Ascending aorta (tissue), 2 donors: ENCODE results near the gene CLCN7. TPM values are rescaled to one million over a fixed set of nuclear protein-coding genes. Genes with fewer than 3 reads are reported as not detected.

ENCODE experiments used
- DNase-seq, 2 donors: peaks; one replicate each; pipeline ENCODE4 v3.0.0-alpha.2; 2019; ENCODE audit warnings: low spot score in 2 of 2
- H3K27ac ChIP-seq, 2 donors: fragments of 200-600 bp; sonication (generic); one replicate each; pipeline ENCODE4 v1.5.1; 2016 to 2017; ENCODE audit warnings: mild to moderate bottlenecking in 1 of 2
- H3K27me3 ChIP-seq: fragments of 200-600 bp; sonication (generic); one replicate; pipeline ENCODE4 v1.5.1; 2017
- H3K36me3 ChIP-seq, 2 donors: fragments of 200-600 bp; sonication (generic); one replicate each; pipeline ENCODE4 v1.5.1; 2016
- H3K4me1 ChIP-seq, 2 donors: fragments of 200-600 bp; sonication (generic); one replicate each; pipeline ENCODE4 v1.5.1; 2016 to 2017; ENCODE audit warnings: mild to moderate bottlenecking in 1 of 2
- H3K4me3 ChIP-seq, 2 donors: fragments of 200-600 bp; sonication (generic); one replicate each; pipeline ENCODE4 v1.5.1; 2016 to 2017; ENCODE audit warnings: mild to moderate bottlenecking in 1 of 2
- H3K9me3 ChIP-seq, 2 donors: fragments of 200-600 bp; sonication (generic); one replicate each; pipeline ENCODE4 v1.5.1; 2016
- CTCF ChIP-seq, 3 experiments: fragments of 200-600 bp in 2 of 3; fragments of 450-650 bp in 1 of 3; sonication (generic) in 2 of 3; IDR thresholded peaks; one replicate each; pipeline ENCODE4 v1.5.1; 2016 to 2019; ENCODE audit warnings: antibody characterized with exemption in 3 of 3, mild to moderate bottlenecking in 1 of 3, moderate library complexity in 1 of 3
- intact Hi-C: fragments of 100-400 bp; cut with DNase I; formaldehyde crosslinking; loops from one replicate; pipeline ENCODE4 v1.15.1; 2023
- total RNA-seq: library from RNA; depleted of rRNA; stranded (reverse); fragments of >200 nt; gene quantifications from one replicate; pipeline ENCODE4 v1.1.0, GENCODE V29; 2016

Gene CLCN7
- total RNA-seq, 1 donor from 2014 or later: 108 TPM

GRCh38 chr16:1495211-1495888 lies 20.5 kb upstream of the CLCN7 start:
- H3K36me3 ChIP-seq: peaks cover 38 to 50% of the 10 kb centered on the region in 2 donors
- DNase-seq: no peak
- no peaks in the 10 kb centered on the region for H3K27me3 ChIP-seq
- intact Hi-C loops: loop anchor here (2.0 kb wide), 1 partner anchor 13 kb away; no protein-coding TSS in a partner anchor
- H3K27ac ChIP-seq: no peak overlapping the region
- no peak overlapping the region for H3K4me3 ChIP-seq
- H3K9me3 ChIP-seq: no peaks in the 10 kb centered on the region
- no peak for TF ChIP-seq CTCF (IDR thresholded peaks at IDR 0.05)
- peaks cover 3 to 9% of the 10 kb centered on the region in 2 donors for H3K4me1 ChIP-seq

- Histone ChIP-seq H3K4me1 (peaks cover 3 to 9% of the 10 kb centered on the region in 2 donors), H3K4me3 (peak overlapping the region; percentile 78 to 93), H3K27me3 (no peaks in the 10 kb centered on the region), H3K27ac (no peak overlapping the region), H3K9me3 (no peaks in the 10 kb centered on the region), H3K36me3 (peaks cover 32 to 43% of the 10 kb centered on the region in 2 donors)
- no peak for DNase-seq
- intact Hi-C loops: loop anchor here (2.0 to 5.0 kb wide), 2 partner anchors 14 to 38 kb away; partner anchors contain the start of gene TMEM204
- no peak for TF ChIP-seq CTCF (IDR thresholded peaks at IDR 0.05)
Measured at GRCh38 chr16:1494711-1495110, 19.9 kb upstream of the CLCN7 start.

GRCh38 chr16:1494129-1494640 lies 19.4 kb upstream of the CLCN7 start:
- Histone ChIP-seq H3K9me3 (no peaks in the 10 kb centered on the region), H3K36me3 (peaks cover 27 to 38% of the 10 kb centered on the region in 2 donors), H3K4me1 (peaks cover 3 to 9% of the 10 kb centered on the region in 2 donors), H3K27ac (peak overlapping the region in 1 of 2 donors; percentile 93), H3K4me3 (peak overlapping the region; percentile 78 to 93), H3K27me3 (no peaks in the 10 kb centered on the region)
- peak in 1 of 2 donors; percentile 80 for DNase-seq
- intact Hi-C loops: loop anchor here (2.0 to 5.0 kb wide), 2 partner anchors 15 to 38 kb away; partner anchors contain the start of gene TMEM204
- peak; percentile 53 to 65 (median 58) for TF ChIP-seq CTCF (IDR thresholded peaks at IDR 0.05)

- DNase-seq: no peak
- intact Hi-C loops: loop anchor here (1.0 to 5.0 kb wide), 6 partner anchors 15 to 213 kb away; partner anchors contain the start of genes CLCN7, CRAMP1, IFT140 and MAPK8IP3
- peak overlapping the region; percentile 78 to 93 for H3K4me3 ChIP-seq
- TF ChIP-seq CTCF (IDR thresholded peaks at IDR 0.05): no peak
- H3K4me1 ChIP-seq: peaks cover 3 to 9% of the 10 kb centered on the region in 2 donors
- peak overlapping the region; percentile 76 to 93 for H3K27ac ChIP-seq
- no peaks in the 10 kb centered on the region for H3K27me3 ChIP-seq
- peaks cover 27 to 33% of the 10 kb centered on the region in 2 donors for H3K36me3 ChIP-seq
- no peaks in the 10 kb centered on the region for H3K9me3 ChIP-seq
Measured at GRCh38 chr16:1493746-1494094, 18.9 kb upstream of the CLCN7 start.

GRCh38 chr16:1492923-1493745 lies 18.3 kb upstream of the CLCN7 start, which contains the start of gene TELO2:
Gene TELO2 (plus strand): TSS chr16:1493360. CDS start chr16:1494282, 922 bp downstream.
- H3K36me3 ChIP-seq: peaks cover 27 to 29% of the 10 kb centered on the region in 2 donors
- H3K27me3 ChIP-seq: no peaks in the 10 kb centered on the region
- no peaks in the 10 kb centered on the region for H3K9me3 ChIP-seq
- H3K4me3 ChIP-seq: peak within 1 kb of the TSS; percentile 78 to 93
- peak in 1 of 2 donors; percentile 81 for DNase-seq
- peak within 1 kb of the TSS; percentile 76 to 93 for H3K27ac ChIP-seq
- H3K4me1 ChIP-seq: peaks cover 3 to 9% of the 10 kb centered on the region in 2 donors
- intact Hi-C loops: loop anchor here (1.0 to 5.0 kb wide), 5 partner anchors 18 to 214 kb away; partner anchors contain the start of genes CLCN7, CRAMP1, IFT140 and MAPK8IP3
- TF ChIP-seq CTCF (IDR thresholded peaks at IDR 0.05): no peak
